GM12864 (cell line): Measurements from ENCODE around the gene AMELX.

Experiments used
- DNase-seq: peaks from one replicate; pipeline ENCODE4 v3.0.0-alpha.2; 2011; ENCODE audit warnings: low read depth
- H3K4me3 ChIP-seq: 2 replicates; pipeline ENCODE4 v1.5.1; 2011; ENCODE audit warnings: mild to moderate bottlenecking, low read depth, low read length, control low read depth
- TF ChIP-seq, protein P1 (sequence below): IDR thresholded peaks from 2 replicates; pipeline ENCODE4 v1.5.1; 2011; ENCODE audit warnings: low read depth, mild to moderate bottlenecking, moderate library complexity, low read length, control low read depth, inconsistent platforms; ENCODE audit errors: missing control alignments

Gene AMELX

DNA sequence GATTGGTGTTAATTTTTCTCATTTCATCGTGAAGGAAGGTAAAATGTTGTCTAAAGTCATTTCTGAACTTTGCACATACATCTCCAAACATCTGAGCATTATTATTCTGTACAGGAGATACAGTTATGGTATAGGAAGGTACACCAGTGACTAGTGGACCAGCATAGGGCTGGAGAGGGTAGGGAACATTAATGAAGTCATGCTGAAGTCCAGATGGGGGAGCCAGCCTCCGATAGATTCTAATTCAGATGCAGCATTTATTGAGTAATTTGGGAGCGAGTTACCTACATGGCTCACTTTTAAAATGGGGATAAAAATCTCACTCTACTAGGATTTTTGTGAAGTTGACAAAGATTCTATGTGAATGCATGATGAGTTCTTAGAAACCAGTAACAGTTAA lies 34.9 kb downstream of the AMELX start:
- TF ChIP-seq, protein P1, sequence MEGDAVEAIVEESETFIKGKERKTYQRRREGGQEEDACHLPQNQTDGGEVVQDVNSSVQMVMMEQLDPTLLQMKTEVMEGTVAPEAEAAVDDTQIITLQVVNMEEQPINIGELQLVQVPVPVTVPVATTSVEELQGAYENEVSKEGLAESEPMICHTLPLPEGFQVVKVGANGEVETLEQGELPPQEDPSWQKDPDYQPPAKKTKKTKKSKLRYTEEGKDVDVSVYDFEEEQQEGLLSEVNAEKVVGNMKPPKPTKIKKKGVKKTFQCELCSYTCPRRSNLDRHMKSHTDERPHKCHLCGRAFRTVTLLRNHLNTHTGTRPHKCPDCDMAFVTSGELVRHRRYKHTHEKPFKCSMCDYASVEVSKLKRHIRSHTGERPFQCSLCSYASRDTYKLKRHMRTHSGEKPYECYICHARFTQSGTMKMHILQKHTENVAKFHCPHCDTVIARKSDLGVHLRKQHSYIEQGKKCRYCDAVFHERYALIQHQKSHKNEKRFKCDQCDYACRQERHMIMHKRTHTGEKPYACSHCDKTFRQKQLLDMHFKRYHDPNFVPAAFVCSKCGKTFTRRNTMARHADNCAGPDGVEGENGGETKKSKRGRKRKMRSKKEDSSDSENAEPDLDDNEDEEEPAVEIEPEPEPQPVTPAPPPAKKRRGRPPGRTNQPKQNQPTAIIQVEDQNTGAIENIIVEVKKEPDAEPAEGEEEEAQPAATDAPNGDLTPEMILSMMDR: no peak
- DNase-seq: no peak
- no peak overlapping the region for H3K4me3 ChIP-seq

DNA sequence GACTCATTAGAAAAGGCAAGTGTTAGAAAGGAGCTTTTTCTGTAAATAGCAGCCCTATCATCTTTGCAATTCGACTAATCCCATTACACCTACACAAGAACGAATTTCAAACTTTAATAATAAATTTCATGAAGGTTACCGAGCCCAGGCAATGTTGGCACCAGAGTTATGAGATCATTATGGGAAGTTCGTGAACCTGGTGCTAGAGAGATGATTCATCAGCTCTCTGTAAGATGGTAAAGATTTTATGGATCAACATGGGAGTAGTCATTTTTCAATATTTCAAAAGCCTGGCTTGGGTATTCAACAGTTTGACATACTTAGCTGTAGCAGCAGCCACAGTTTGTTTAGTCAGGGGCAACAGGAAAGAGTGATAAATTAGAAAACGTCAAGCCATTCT lies 35.8 kb downstream of the AMELX start:
- TF ChIP-seq, protein P1: no peak
- DNase-seq: no peak
- H3K4me3 ChIP-seq: no peak overlapping the region

- no peak for DNase-seq
- no peak overlapping the region for H3K4me3 ChIP-seq
- TF ChIP-seq, protein P1: no peak
These were observed 38.6 kb downstream of the AMELX start for GRCh38 chrX:11331788-11332187.

GRCh38 chrX:11334165-11334564 lies 41.0 kb downstream of the AMELX start:
- TF ChIP-seq, protein P1: no peak
- no peak for DNase-seq
- H3K4me3 ChIP-seq: no peak overlapping the region

GRCh38 chrX:11336201-11336600 lies 43.0 kb downstream of the AMELX start:
- no peak for DNase-seq
- no peak overlapping the region for H3K4me3 ChIP-seq
- TF ChIP-seq, protein P1: no peak

- TF ChIP-seq, protein P1: no peak
- DNase-seq: no peak
- no peak overlapping the region for H3K4me3 ChIP-seq
These were observed 44.2 kb downstream of the AMELX start for GRCh38 chrX:11337292-11338009.

DNA sequence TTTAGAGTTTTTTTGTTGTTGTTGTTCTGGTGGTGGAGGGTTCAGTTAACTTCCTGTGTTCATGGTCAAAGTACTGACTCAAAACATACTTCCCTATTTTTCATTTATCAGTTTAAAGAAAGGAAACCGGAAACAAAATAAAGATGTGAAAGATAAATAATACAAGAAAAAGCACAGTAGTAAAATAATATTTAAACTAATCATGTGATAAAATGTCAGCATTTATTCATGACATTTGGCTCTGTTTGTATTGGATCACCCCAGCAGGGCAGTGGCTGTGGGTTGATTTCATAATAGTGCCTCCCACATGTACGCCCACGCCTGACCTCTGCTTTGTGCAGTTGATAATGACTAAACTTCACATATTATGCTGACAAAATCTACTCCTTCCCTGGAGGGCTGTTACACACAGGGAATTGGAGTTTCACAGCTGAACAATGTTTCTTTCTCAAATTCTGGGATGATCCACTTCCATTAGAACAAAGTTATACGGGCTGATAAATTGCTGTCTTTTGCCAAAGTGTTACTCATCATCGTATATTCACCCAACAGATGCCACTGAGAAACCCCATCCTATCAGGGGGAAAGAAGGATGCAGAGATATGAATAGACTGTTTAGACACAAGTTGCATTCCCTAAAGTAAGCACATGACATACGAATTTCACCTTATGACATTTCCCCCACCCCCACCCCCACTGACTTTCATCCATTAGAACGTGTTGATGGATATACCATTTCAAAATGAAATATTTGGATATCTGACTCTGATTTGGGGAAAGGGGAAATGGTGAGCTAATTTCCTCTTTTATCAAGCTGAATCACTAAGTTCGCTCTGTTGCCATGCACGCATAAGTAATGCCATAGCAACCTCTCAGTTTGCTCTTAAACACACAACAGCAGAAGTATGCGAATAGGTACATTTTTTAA lies 48.3 kb downstream of the AMELX start:
- H3K4me3 ChIP-seq: no peak overlapping the region
- TF ChIP-seq, protein P1: no peak
- DNase-seq: no peak
